GM23248 (cell line): ENCODE results near the gene FAM193B. TPM values are rescaled to one million over a fixed set of nuclear protein-coding genes. Genes with fewer than 3 reads are reported as not detected.
A peak's percentile ranks its signal among the peaks of the same experiment; 100 is the strongest.

Experiments used
- DNase-seq: peaks from one replicate; pipeline ENCODE4 v3.0.0-alpha.2; 2015
- H2AFZ ChIP-seq: fragments of 200-600 bp; sonication (generic); 2 replicates; pipeline ENCODE4 v1.6.1; 2016; ENCODE audit warnings: antibody characterized with exemption
- H3F3A ChIP-seq: fragments of 200-600 bp; sonication (generic); 2 replicates; pipeline ENCODE4 v1.6.1; 2016; ENCODE audit warnings: mild to moderate bottlenecking, antibody characterized with exemption, mixed run types; ENCODE audit not compliant: insufficient read depth
- H3K27ac ChIP-seq: fragments of 200-600 bp; sonication (generic); 2 replicates; pipeline ENCODE4 v1.5.1; 2016; ENCODE audit warnings: mild to moderate bottlenecking
- H3K27me3 ChIP-seq: fragments of 200-600 bp; sonication (generic); replicated peaks from 2 replicates; pipeline ENCODE4 v1.6.1; 2016; ENCODE audit warnings: mild to moderate bottlenecking; ENCODE audit not compliant: insufficient read depth
- H3K36me3 ChIP-seq: fragments of 200-600 bp; sonication (generic); 2 replicates; pipeline ENCODE4 v1.6.1; 2016; ENCODE audit warnings: low read depth, mild to moderate bottlenecking
- H3K4me1 ChIP-seq: fragments of 200-600 bp; sonication (generic); 2 replicates; pipeline ENCODE4 v1.6.1; 2016; ENCODE audit warnings: mild to moderate bottlenecking; ENCODE audit not compliant: insufficient read depth
- H3K4me2 ChIP-seq: fragments of 200-600 bp; sonication (generic); one replicate; pipeline ENCODE4 v1.6.1; 2016; ENCODE audit warnings: mild to moderate bottlenecking; ENCODE audit not compliant: unreplicated experiment
- H3K4me3 ChIP-seq: fragments of 200-600 bp; sonication (generic); 2 replicates; pipeline ENCODE4 v1.5.1; 2016; ENCODE audit warnings: mild to moderate bottlenecking
- H3K79me2 ChIP-seq: fragments of 200-600 bp; sonication (generic); 2 replicates; pipeline ENCODE4 v1.6.1; 2016; ENCODE audit warnings: mild to moderate bottlenecking; ENCODE audit not compliant: insufficient read depth
- H3K9ac ChIP-seq: fragments of 200-600 bp; sonication (generic); 2 replicates; pipeline ENCODE4 v1.6.1; 2016; ENCODE audit warnings: mild to moderate bottlenecking
- H3K9me2 ChIP-seq: fragments of 200-600 bp; sonication (generic); 2 replicates; pipeline ENCODE4 v1.6.1; 2016; ENCODE audit warnings: mixed run types, mild to moderate bottlenecking, moderate library complexity; ENCODE audit not compliant: insufficient read depth
- H3K9me3 ChIP-seq: fragments of 200-600 bp; sonication (generic); one replicate; pipeline ENCODE4 v1.6.1; 2017; ENCODE audit warnings: low read depth
- H4K20me1 ChIP-seq: fragments of 200-600 bp; sonication (generic); 2 replicates; pipeline ENCODE4 v1.6.0; 2016; ENCODE audit not compliant: insufficient read depth
- EZH2 ChIP-seq: fragments of 200-600 bp; sonication (generic); IDR thresholded peaks from 2 replicates; pipeline ENCODE4 v1.6.1; 2018; ENCODE audit warnings: antibody characterized with exemption, mild to moderate bottlenecking; ENCODE audit not compliant: insufficient read depth, poor library complexity, severe bottlenecking
- EZH2phosphoT487 ChIP-seq: fragments of 200-600 bp; sonication (generic); IDR thresholded peaks from 2 replicates; pipeline ENCODE4 v1.6.1; 2018; ENCODE audit warnings: antibody characterized with exemption, moderate library complexity, mild to moderate bottlenecking, low read depth; ENCODE audit not compliant: insufficient read depth
- WGBS, 2 experiments: methylation state at CpG; one replicate each; pipeline ENCODE4 v1.1.6; 2015 to 2017; ENCODE audit warnings: low lambda C conversion rate in 2 of 2, low coverage in 1 of 2; ENCODE audit errors: missing lambda C conversion rate in 2 of 2; 5-methylcytosine and 5-hydroxymethylcytosine counted together
- in situ Hi-C: fragments of 300-500 bp; cut with MboI; formaldehyde crosslinking; loops from 2 replicates; pipeline ENCODE4 v1.15.0; 2020
- polyA plus RNA-seq: library from polyadenylated mRNA; unstranded; fragments of >200 nt; fragmentation: Nextera tagmentation; extraction: Ambion mirVana; gene quantifications from 2 replicates; pipeline ENCODE4 v1.2.1, GENCODE V29; 2016
- total RNA-seq: library from RNA; depleted of rRNA; stranded (reverse); fragments of >200 nt; shearing (Covaris generic); gene quantifications from 2 replicates; pipeline ENCODE4 v1.2.3, GENCODE V29; 2014

The FAM193B gene
- total and polyA plus RNA-seq, 2 experiments from 2014 or later, result 8.0 to 21.9 TPM

DNA sequence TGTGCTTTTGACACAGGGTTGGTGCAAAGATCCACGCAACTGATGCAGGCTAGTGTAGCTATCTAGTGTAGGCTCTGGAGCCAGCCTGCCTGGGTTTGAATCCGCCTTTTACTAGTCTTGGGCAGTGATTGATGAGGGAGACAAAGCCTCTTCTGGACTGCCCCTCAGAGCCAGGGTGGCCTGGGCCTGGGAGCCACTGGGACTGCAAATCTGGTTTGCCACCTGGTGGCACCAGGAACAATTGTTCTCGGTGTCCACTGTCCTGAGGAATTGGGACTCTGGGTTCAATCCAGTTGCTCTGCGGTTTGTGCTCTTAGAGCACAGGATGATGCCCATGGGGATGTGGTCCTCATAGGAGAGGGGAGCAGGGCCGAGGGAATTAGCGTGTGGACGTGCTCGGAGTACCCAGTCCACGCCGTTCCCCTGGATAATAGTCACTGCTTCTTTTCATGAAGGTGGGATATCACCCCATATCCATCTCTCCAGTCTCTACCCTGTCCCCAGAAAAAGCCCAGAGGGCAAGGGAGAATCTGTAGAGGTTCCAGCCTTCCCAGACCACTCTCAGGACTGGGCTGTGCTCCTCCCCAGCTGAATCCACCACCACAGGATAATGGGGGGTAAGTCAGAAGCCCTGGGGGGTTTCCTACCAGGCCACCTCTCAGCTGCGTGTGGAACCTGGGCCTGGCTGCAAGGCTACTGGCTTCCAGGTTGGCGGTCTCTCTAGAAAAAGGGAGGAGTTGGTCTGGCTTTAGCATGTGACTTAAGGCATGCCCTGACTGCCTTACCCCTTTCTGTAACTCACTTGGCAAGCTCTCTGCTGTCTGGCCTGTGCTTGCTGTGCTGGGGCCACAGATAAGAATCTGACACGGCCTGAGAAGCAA, 47.5 kb upstream of the FAM193B start:
- H3K4me3 ChIP-seq, result no peak overlapping the region
- in situ Hi-C loops, result loop anchor here (25.0 kb wide), 1 partner anchor 560 kb away; the partner anchor contains the start of gene NHP2
- H2AFZ ChIP-seq, result no peak overlapping the region
- H3K9me3 ChIP-seq, result no peaks in the 10 kb centered on the region
- no peaks in the 10 kb centered on the region for H4K20me1 ChIP-seq
- no peak overlapping the region for H3K9ac ChIP-seq
- no peak for DNase-seq
- H3K36me3 ChIP-seq, result no peaks in the 10 kb centered on the region
- H3K9me2 ChIP-seq, result no peaks in the 10 kb centered on the region
- peaks cover 23% of the 10 kb centered on the region for H3K79me2 ChIP-seq
- H3K27ac ChIP-seq, result no peak overlapping the region
- H3F3A ChIP-seq, result peaks cover 16% of the 10 kb centered on the region; the same call in 1 of the 2 replicates
- no peak for TF ChIP-seq EZH2
- no peak for TF ChIP-seq EZH2phosphoT487
- no peaks in the 10 kb centered on the region for H3K27me3 ChIP-seq
- 87 to 91% methylated on average over 13 of the region's 13 CpGs for WGBS, 2 experiments
- H3K4me2 ChIP-seq, result no peak overlapping the region
- peaks cover 8% of the 10 kb centered on the region for H3K4me1 ChIP-seq

DNA sequence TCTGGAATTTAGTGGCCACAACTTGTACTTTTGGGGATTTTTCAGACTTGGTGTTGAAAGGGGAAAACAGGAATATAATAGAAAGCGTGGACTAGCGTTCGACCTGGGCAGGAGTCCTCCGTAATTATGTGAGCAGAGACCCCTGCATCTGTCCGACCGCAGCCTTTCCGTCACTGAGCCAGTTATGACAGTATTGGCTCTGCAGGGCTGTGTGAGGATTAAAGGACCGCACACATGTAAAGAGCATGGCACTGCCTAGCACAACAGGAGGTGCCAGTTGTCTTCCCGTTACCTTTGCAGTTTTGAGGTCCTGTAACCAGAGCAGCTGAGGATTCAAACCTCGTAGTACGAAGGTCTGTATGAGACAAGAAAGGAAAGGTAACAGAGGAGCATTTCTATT, 46.8 kb upstream of the FAM193B start:
- peak overlapping the region; percentile 85 for H3K4me3 ChIP-seq
- H3F3A ChIP-seq, result peaks cover 17% of the 10 kb centered on the region; the same call in 1 of the 2 replicates
- H3K27ac ChIP-seq, result peak overlapping the region; percentile 73; the same call in 1 of the 2 replicates
- peak overlapping the region; percentile 91 for H3K9ac ChIP-seq
- no peak for DNase-seq
- H3K27me3 ChIP-seq, result no peaks in the 10 kb centered on the region
- H3K36me3 ChIP-seq, result peaks cover 3% of the 10 kb centered on the region; the same call in 1 of the 2 replicates
- peak overlapping the region; percentile 96 for H3K4me2 ChIP-seq
- H3K79me2 ChIP-seq, result peaks cover 23% of the 10 kb centered on the region
- TF ChIP-seq EZH2phosphoT487 (no peak), EZH2 (no peak)
- peaks cover 8% of the 10 kb centered on the region for H3K4me1 ChIP-seq
- H2AFZ ChIP-seq, result no peak overlapping the region
- no peaks in the 10 kb centered on the region for H3K9me3 ChIP-seq
- no peaks in the 10 kb centered on the region for H4K20me1 ChIP-seq
- WGBS, 2 experiments, result 77 to 78% methylated on average over 11 of the region's 11 CpGs
- in situ Hi-C loops, result loop anchor here (25.0 kb wide), 1 partner anchor 561 kb away; the partner anchor contains the start of gene NHP2
- no peaks in the 10 kb centered on the region for H3K9me2 ChIP-seq

DNA sequence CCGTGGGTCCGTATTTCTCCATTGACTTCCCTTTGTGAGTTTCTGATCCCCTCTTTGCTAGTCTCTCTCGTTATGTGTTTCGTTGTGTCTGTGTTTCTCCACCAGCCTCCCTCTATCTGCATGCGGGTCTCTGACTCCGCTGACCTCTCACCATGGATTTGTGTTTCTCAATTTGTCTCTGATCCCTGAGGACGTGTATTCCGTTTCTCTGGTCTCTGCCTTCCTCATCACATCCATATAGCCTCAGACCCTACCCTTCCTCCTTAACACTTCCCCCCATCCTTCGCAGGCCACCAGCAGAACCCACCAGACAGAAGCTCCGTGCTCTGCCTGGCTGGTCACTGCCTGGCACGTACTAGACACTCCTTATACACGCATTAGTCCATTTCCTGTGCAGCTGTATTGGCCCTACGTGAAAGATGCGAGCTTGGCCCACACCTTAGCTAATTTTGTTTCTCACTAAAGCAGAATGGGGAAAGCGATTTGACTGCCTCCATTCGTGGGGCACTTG, 46.2 kb upstream of the FAM193B start:
- H3K27ac ChIP-seq, result peak overlapping the region; percentile 73
- peak overlapping the region; percentile 96 for H3K4me2 ChIP-seq
- H3K4me1 ChIP-seq, result peaks cover 8% of the 10 kb centered on the region
- peaks cover 23% of the 10 kb centered on the region for H3F3A ChIP-seq
- peak overlapping the region; percentile 81 for H2AFZ ChIP-seq
- in situ Hi-C loops, result loop anchor here (25.0 kb wide), 1 partner anchor 562 kb away; the partner anchor contains the start of gene NHP2
- peak overlapping the region; percentile 91 for H3K9ac ChIP-seq
- DNase-seq, result peak; percentile 68
- no peaks in the 10 kb centered on the region for H4K20me1 ChIP-seq
- H3K27me3 ChIP-seq, result no peaks in the 10 kb centered on the region
- no peaks in the 10 kb centered on the region for H3K9me2 ChIP-seq
- WGBS, 2 experiments, result 3 to 4% methylated on average over 15 to 16 of the region's 16 CpGs
- peaks cover 23% of the 10 kb centered on the region for H3K79me2 ChIP-seq
- TF ChIP-seq EZH2 (no peak), EZH2phosphoT487 (no peak)
- H3K36me3 ChIP-seq, result peaks cover 9% of the 10 kb centered on the region; the same call in 1 of the 2 replicates
- H3K9me3 ChIP-seq, result no peaks in the 10 kb centered on the region
- peak overlapping the region; percentile 85 for H3K4me3 ChIP-seq

DNA sequence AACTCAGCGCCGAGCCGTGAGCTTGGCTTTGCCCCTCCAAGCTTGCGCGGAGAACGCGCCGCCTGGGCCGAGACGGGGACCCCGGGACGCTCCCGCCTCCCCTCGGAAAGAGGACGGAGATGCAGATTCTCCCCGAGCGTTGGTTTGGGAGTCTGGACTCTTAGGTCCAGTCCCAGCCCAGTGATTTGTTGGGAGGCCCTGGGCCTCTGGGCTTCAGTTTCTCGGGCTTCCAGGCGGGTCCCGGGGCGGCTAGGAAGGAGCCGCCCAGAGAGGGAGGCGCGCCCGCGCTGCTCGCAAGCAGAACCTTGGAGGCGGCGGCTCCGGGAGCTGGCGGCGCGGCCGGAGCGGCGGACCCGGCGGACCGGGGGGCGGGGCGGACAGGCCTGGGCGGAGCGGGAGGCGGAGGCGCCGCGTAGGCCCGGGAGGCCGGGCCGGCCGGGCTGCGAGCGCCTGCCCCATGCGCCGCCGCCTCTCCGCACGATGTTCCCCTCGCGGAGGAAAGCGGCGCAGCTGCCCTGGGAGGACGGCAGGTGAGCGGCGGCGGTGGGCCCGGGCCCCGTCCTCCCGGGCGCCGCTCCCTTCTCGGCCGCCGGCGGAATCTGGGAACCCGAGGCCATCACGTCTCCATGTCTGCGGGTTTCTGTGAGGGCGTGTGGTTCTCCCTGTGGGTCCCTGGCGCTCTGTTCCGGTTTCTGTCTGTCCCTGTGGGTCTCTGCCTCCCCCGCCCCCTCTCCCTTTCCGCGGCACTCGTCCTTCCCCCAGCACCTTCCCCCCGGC, 45.6 kb upstream of the FAM193B start, which contains the start of gene B4GALT7:
B4GALT7 (plus strand) TSS at position 402 of the 777 bp plus-strand sequence; CDS start at position 481, 79 bp downstream.
- peaks cover 8% of the 10 kb centered on the region for H3K4me1 ChIP-seq
- no peak for TF ChIP-seq EZH2
- no peak for TF ChIP-seq EZH2phosphoT487
- WGBS, 2 experiments, result 0 to 1% methylated on average over 47 to 63 of the region's 86 CpGs
- peak within 1 kb of the TSS; percentile 91 for H3K9ac ChIP-seq
- H3K9me3 ChIP-seq, result no peaks in the 10 kb centered on the region
- H2AFZ ChIP-seq, result peak within 1 kb of the TSS; percentile 99
- peak within 1 kb of the TSS; percentile 96 for H3K4me2 ChIP-seq
- no peaks in the 10 kb centered on the region for H4K20me1 ChIP-seq
- H3K27me3 ChIP-seq, result no peaks in the 10 kb centered on the region
- H3K36me3 ChIP-seq, result peaks cover 14% of the 10 kb centered on the region; the same call in 1 of the 2 replicates
- H3K4me3 ChIP-seq, result peak within 1 kb of the TSS; percentile 85
- no peaks in the 10 kb centered on the region for H3K9me2 ChIP-seq
- DNase-seq, result peak; percentile 94
- H3K27ac ChIP-seq, result peak within 1 kb of the TSS; percentile 73
- H3K79me2 ChIP-seq, result peaks cover 23% of the 10 kb centered on the region
- in situ Hi-C loops, result loop anchor here (25.0 kb wide), 1 partner anchor 562 kb away; the partner anchor contains the start of gene NHP2
- H3F3A ChIP-seq, result peaks cover 26% of the 10 kb centered on the region
